Islet of Langerhans (tissue), 1 donor: ENCODE measurements around the gene CYB5R3.
"Not testable (repeated sequence)": the region's sequence is repeated elsewhere in the genome, so short reads cannot be mapped to it uniquely, and the experiment has no call there.

Source experiments
- FAIRE-seq: peaks from one replicate; lab custom pipeline; 2011; peaks lifted over from hg19 to GRCh38; lab: Jason Lieb, UNC

The CYB5R3 gene

GRCh38 chr22:42623301-42623751, 25.9 kb downstream of the CYB5R3 start:
- FAIRE-seq: no peak

GRCh38 chr22:42622061-42622710, 27.0 kb downstream of the CYB5R3 start:
- FAIRE-seq: no peak

GRCh38 chr22:42621505-42622002, 27.6 kb downstream of the CYB5R3 start:
- no peak for FAIRE-seq

- no peak for FAIRE-seq
Observed at GRCh38 chr22:42620084-42620483, 29.1 kb downstream of the CYB5R3 start.

- no peak for FAIRE-seq
Observed at GRCh38 chr22:42619261-42620063, 29.7 kb downstream of the CYB5R3 start.

GRCh38 chr22:42617155-42617983, 31.8 kb downstream of the CYB5R3 start:
- FAIRE-seq: no peak

GRCh38 chr22:42615860-42616175, 33.4 kb downstream of the CYB5R3 start:
- not testable (repeated sequence) for FAIRE-seq

- peak; percentile 92 for FAIRE-seq
Observed at GRCh38 chr22:42615092-42615859, 33.9 kb downstream of the CYB5R3 start.

- no peak for FAIRE-seq
Observed at GRCh38 chr22:42614312-42615091, 34.7 kb downstream of the CYB5R3 start, which contains the start of gene POLDIP3. POLDIP3 (minus strand) TSS chr22:42614883; CDS start chr22:42614857, 26 bp downstream.

- FAIRE-seq: no peak
Observed at GRCh38 chr22:42613872-42614301, 35.3 kb downstream of the CYB5R3 start.

- no peak for FAIRE-seq
Observed at GRCh38 chr22:42612336-42612735, 36.9 kb downstream of the CYB5R3 start.

- FAIRE-seq: no peak
Observed at GRCh38 chr22:42611051-42611450, 38.1 kb downstream of the CYB5R3 start.

- no peak for FAIRE-seq
Observed at GRCh38 chr22:42610186-42610585, 39.0 kb downstream of the CYB5R3 start.

- no peak for FAIRE-seq
Observed at GRCh38 chr22:42608823-42609361, 40.3 kb downstream of the CYB5R3 start.

- FAIRE-seq: no peak
Observed at GRCh38 chr22:42608136-42608822, 40.9 kb downstream of the CYB5R3 start.

GRCh38 chr22:42607641-42608040, 41.6 kb downstream of the CYB5R3 start:
- FAIRE-seq: not testable (repeated sequence)

GRCh38 chr22:42604403-42604802, 44.8 kb downstream of the CYB5R3 start:
- no peak for FAIRE-seq

GRCh38 chr22:42603427-42603826, 45.8 kb downstream of the CYB5R3 start:
- FAIRE-seq: no peak

- no peak for FAIRE-seq
Observed at GRCh38 chr22:42602470-42602869, 46.7 kb downstream of the CYB5R3 start.

- FAIRE-seq: no peak
Observed at GRCh38 chr22:42601879-42602465, 47.2 kb downstream of the CYB5R3 start.
